ENCODE measurements around the gene ORC6.
A peak's percentile ranks its signal among the peaks of the same experiment; 100 is the strongest.
"Not testable (repeated sequence)": the region's sequence is repeated elsewhere in the genome, so short reads cannot be mapped to it uniquely, and the experiment has no call there.

Gene ORC6, protein sequence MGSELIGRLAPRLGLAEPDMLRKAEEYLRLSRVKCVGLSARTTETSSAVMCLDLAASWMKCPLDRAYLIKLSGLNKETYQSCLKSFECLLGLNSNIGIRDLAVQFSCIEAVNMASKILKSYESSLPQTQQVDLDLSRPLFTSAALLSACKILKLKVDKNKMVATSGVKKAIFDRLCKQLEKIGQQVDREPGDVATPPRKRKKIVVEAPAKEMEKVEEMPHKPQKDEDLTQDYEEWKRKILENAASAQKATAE

DNA sequence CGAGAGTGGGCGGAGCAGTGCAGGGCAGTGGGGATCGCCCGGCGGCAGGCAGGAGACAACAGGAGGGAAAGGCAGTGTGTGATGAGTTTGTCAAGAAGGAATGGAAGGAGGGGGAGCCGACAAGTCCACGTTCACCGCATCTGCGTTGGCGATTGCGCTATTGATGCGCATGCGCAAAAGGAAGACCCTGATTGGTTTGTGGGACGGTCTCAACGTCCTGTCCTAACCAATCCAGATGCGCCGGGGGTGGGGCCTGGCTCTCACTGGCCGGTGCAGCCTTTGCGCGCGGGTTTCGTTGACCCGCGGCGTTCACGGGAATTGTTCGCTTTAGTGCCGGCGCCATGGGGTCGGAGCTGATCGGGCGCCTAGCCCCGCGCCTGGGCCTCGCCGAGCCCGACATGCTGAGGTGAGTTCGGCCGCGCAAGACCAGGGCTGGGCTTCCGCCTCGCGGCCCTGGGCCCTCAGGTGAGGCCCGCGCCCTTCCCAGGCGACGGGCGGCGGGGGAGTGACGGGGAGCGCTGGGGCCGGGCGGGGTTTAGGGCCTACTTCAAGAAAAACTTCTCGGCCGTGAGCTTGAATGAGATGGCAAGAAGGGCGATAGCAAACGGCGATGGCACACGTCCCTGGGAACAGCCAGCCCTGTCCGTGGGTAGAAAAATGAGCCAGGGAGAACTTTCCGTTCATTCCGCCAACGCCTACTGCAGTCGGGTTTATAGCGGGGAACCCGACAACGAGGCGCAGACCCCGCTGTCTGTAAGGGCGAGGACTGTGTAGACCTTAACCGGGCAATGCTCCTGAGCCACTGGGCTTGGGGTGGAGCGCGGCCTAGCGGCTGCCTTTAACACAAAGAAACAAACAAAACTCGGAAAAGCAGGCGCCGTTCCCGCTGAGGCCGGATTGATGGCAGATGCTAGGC lies at the start of gene ORC6:
Gene ORC6 (plus strand): TSS at position 295 of the 916 bp plus-strand sequence. CDS start 47 bp downstream, at position 342.
- DNase-seq, result peak in 1 of 2 experiments; percentile 96

GRCh38 chr16:46648656-46649055 lies 40.8 kb upstream of the ORC6 start:
- no peak for DNase-seq

GRCh38 chr16:46649588-46650253 lies 39.7 kb upstream of the ORC6 start:
- no peak for DNase-seq

DNA sequence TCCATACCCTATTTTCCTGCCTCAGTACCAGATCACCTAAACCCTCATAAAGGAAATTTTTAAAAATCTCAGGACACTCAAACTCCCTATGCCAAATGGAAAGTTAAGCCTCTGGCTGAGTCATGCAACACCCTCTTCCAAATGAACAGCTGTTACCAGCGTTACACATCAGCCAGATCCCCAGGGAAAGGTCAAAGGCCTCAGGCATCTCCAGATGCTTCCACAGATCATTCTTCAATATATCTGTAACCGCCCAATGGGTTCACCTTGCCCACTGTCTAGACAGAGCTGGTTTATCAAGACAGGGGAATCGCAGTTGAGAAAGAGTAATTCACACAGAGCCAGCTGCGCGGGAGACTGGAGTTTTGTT lies 39.2 kb upstream of the ORC6 start:
- DNase-seq, result no peak

- no peak for DNase-seq
Measured at GRCh38 chr16:46651305-46651704, 38.2 kb upstream of the ORC6 start.

- DNase-seq, result no peak
Measured at GRCh38 chr16:46658925-46659324, 30.5 kb upstream of the ORC6 start.

DNA sequence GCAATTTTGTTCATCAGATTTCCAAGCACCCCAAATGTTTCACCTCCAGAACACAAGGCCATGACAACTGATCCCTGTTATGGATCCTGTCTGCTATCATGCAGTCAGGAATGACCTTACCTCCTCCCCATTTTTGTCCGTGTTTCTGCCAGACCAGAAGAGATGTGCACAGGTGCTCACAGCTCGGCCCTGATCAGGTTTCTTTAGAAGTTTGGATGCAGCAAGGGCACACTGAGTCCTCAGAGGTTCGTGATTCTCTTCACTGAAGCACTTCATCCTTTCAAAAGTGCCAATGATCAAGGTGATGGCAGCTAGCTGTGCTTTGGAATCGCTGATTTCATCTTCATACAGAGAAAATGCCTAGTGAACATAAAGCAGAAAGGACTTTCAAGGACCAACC lies 27.3 kb upstream of the ORC6 start:
- no peak for DNase-seq

DNA sequence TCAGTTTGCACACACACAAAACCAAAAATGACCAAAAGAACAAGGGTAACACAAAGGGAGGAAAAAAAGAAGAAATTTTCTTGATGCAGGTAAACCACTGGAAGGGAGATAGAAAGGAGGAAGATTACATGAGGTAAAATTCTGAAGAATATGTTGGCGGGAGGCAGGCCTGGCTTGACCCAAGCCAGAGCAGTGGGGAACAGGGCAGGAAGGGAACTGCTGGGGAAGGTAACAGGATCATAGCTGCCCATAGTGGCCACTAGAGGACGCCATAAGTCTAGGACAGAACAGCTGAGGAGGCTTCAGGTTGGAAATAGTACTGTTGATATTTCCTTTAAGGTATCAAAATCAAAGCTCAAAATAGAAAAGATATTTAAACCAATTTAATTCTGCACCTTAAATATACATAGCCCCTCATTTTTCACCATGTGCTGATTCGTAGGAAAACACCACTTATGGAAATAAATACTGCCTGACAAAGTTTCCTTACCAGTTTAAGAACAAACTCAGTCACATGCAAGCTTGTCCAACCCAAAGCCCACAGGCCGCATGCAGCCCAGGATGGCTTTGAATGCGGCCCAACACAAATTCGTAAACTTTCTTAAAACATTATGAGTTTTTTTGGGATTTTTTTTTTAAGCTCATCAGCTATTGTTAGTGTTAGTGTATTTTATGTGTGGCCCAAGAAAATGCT lies 16.0 kb upstream of the ORC6 start:
- DNase-seq, result no peak

- not testable (repeated sequence) for DNase-seq
Measured at GRCh38 chr16:46677943-46678342, 11.5 kb upstream of the ORC6 start.

GRCh38 chr16:46681867-46682266 lies 7.6 kb upstream of the ORC6 start:
- DNase-seq, result not testable (repeated sequence)

DNA sequence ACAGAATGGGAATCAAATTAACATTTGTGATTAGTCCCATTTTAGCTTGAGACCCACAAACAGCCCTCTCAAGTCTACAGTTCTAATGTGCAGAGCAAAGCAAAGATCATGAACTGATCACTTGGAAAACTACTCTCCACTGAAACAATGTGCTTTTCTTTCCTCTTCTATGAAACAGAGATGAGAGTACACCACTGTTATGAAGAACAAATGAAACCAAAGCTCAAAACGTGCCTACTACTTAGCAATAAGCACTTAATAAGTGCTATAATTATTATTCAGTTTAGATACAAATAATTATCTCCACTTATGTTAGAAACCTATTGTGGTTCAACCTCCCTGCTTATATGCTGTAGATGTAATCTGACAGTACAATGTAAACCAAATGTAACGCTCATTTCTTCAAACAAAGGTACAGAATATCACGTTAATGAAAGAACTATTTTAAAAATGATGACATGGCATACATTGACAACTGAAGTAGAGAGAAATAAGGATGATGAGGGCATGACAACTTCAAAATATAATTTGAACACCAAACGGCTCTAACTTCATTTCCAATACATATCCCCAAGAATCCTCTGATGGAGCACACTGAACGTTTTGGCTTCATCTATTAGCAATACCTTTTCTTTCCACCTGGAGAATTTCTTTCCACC lies 2.5 kb upstream of the ORC6 start:
- no peak for DNase-seq

GRCh38 chr16:46687486-46687885 lies 2.0 kb upstream of the ORC6 start:
- DNase-seq, result no peak

- DNase-seq, result no peak
Measured at GRCh38 chr16:46688101-46688653, 1.3 kb upstream of the ORC6 start.

GRCh38 chr16:46688654-46689364 lies 650 bp upstream of the ORC6 start, which contains the start of gene VPS35:
Gene VPS35 (minus strand): TSS chr16:46689178. CDS start chr16:46689133, 45 bp downstream.
- DNase-seq, result peak; percentile 96 to 97

GRCh38 chr16:46690281-46691178 lies 1.1 kb downstream of the ORC6 start:
- no peak for DNase-seq

- no peak for DNase-seq
Measured at GRCh38 chr16:46691726-46692125, 2.3 kb downstream of the ORC6 start.

DNA sequence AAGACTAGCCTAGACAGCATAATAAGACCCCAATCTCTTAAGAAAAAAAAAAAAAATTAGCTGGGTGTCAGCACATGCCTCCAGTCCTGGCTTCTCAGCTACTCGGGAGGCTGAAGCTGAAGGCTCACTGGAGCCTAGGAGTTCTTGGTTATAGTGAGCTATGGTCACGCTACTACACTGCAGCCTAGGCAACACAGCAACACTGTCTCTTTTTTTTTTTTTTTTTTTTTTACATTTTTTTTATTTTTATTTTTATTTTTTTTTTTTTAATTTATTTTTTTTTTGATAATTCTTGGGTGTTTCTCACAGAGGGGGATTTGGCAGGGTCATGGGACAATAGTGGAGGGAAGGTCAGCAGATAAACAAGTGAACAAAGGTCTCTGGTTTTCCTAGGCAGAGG lies 4.1 kb downstream of the ORC6 start:
- DNase-seq, result no peak

DNA sequence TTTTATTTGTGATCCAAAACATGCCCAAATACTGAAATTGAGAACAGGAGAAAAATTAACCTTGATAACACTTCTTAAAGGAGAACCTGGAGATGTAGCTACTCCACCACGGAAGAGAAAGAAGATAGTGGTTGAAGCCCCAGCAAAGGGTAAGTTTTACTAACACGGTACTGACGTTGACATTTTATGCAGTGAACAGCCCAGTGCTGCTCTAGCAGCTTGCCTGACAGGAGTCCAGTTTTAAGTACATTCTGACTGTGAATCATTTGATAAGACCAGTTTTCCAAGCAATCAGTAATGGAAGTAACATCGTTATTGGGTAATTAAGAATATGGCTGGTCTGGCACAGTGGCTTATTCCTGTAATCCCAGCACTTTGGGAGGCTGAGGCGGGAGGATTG lies 6.5 kb downstream of the ORC6 start:
- DNase-seq, result no peak

- no peak for DNase-seq
Measured at GRCh38 chr16:46696957-46697356, 7.5 kb downstream of the ORC6 start.

DNA sequence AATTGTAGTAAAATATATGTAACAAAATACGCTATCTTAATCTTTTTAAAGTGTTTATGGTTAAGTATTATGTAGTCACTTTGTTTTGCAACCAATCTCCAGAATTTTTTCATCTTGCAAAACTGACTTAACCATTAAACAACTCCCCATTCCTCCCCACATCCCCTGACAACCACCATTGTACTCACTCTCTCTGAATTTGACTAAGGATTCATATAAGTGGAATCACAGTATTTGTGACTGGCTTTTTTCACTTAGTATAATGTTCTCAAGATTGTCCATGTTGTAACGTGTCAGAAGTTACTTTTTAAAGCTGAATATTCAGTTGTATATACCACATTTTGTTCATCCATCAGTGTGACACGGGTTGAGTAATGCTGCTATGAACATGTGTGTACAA lies 10.6 kb downstream of the ORC6 start:
- DNase-seq, result no peak

All from cerebellar nuclear complex (tissue), 1 donor.